Measurements from ENCODE around the gene GRHL3.

- no peak for TF ChIP-seq CTCF (IDR thresholded peaks at IDR 0.05)
- no peak for TF ChIP-seq POLR2A (IDR thresholded peaks at IDR 0.05)
Measured at GRCh38 chr1:24386241-24386640, 67.1 kb downstream of the GRHL3 start.
